A549 (cell line): ENCODE data around the gene TRMO.

ENCODE experiments used
- EP300 ChIP-seq, 2 experiments: fragments of >200 bp; sonication (Bioruptor Twin); formaldehyde crosslinking; IDR thresholded peaks; 2 replicates in 1 of 2; 3 replicates in 1 of 2; pipeline ENCODE4 v1.6.1; 2016 to 2017
- RCOR1 ChIP-seq: fragments of 150-350 bp; IDR thresholded peaks from 2 replicates; pipeline ENCODE4 v1.6.1; 2014; ENCODE audit warnings: antibody characterized with exemption, low read length, low read depth

DNA sequence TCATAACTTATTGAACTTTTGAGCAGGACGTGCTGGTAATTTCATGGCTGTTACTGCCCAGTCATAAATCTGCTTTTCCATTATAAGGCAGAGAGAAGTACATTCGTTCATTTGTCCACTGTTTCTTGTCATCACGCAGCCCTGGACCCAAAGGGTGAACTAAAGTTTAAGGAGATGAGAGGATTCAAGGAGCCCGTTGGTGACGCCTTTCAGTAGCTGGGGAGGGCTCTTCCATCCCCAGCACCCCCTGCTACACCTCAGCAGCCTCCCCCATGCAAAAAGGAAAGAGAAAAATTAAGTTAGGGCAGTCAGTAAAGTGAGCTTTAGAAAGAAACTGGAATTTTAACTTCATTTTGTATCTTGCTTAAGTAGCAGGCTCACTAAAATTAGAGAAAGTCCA is 66.4 kb downstream of the TRMO start:
- TF ChIP-seq RCOR1 (no peak), EP300 (IDR thresholded peaks at IDR 0.05) (no peak)
